K562 treated with DMSO at 1 percent for 48 hours (cell line): Measurements from ENCODE around the gene CELF4. TPM values are rescaled to one million over a fixed set of nuclear protein-coding genes. Genes with fewer than 3 reads are reported as not detected.

ENCODE experiments used
- total RNA-seq: library from RNA; unstranded; fragments of 300-600 nt; gene quantifications from 2 replicates; pipeline ENCODE4 v1.2.3, GENCODE V29; 2022; ENCODE audit warnings: low replicate concordance; ENCODE audit errors: extremely low read depth

Gene CELF4
- total RNA-seq = not detected in 2 replicates

DNA sequence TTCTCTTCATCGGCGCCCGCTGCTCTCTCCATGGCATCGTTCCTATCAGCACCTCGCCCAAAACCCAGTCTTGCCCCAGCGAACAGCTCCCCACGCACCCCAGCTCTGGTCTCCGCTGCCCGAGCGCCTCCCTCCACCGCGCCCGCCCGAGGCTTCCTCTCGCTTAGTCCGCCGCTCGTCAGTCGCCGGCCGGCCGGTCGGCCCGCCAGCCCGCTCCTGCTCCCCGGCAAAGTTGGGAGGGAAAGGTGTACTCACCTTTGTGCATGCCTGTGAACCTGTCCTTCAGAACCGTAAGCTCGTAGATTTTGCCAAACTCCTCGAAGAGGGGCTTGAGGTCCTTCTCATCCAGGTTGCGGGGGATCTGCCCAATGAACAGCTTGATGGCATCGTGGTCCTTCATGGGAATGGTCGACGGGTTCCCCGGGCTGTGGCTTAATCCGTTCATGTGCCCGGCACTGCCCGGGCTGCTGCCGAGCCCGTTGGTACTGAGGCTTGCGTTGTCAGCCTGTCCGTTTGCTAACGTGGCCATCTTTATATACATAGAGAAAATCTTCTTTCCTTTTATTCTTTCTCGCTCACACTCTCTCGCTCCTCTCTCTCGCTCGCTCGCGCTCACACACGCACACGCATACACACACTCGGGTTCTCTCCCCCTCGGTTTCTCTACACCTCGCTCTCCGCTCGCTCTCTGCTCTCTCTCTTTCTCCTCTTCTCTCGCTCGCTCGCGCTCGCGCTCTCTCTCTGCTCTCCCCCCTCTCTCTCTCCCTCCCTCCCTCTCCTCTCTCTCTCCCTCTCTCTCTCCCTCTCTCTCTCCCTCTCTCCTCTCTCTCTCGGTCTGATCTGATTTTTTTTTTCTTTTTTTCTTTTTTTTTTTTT is at the start of gene CELF4:
CELF4 (minus strand) TSS at position 698 of the 876 bp plus-strand sequence.

